Suprapubic skin (tissue), 3 donors: ENCODE measurements around the gene KIRREL1.

Experiments used
- CTCF ChIP-seq, 2 donors: fragments of 200-600 bp in 1 of 2; fragments of 450-650 bp in 1 of 2; sonication (generic) in 1 of 2; IDR thresholded peaks; one replicate each; pipeline ENCODE4 v1.5.1; 2016 to 2019; ENCODE audit warnings: antibody characterized with exemption in 2 of 2, mild to moderate bottlenecking in 1 of 2, moderate library complexity in 1 of 2
- POLR2A ChIP-seq, 2 donors: fragments of 450-650 bp; IDR thresholded peaks; one replicate each; pipeline ENCODE4 v1.6.1; 2017; ENCODE audit warnings: antibody characterized with exemption in 2 of 2, mild to moderate bottlenecking in 2 of 2, moderate library complexity in 2 of 2

- no peak for TF ChIP-seq CTCF (IDR thresholded peaks at IDR 0.05)
- no peak for TF ChIP-seq POLR2A (IDR thresholded peaks at IDR 0.05)
These were observed 63.1 kb downstream of the KIRREL1 start for GRCh38 chr1:158056498-158056897.
